Left cardiac atrium (tissue), 4 donors: Measurements from ENCODE around the gene PLA2G5. TPM values are rescaled to one million over a fixed set of nuclear protein-coding genes. Genes with fewer than 3 reads are reported as not detected.

Source experiments
- ATAC-seq, 2 donors: fragments of 200-7000 bp; cut with Tn5 transposase; one replicate each; pipeline ENCODE4 v1.9.1; 2020; ENCODE audit warnings: mild to moderate bottlenecking in 2 of 2, moderate library complexity in 2 of 2
- DNase-seq: peaks from one replicate; pipeline ENCODE4 v3.0.0-alpha.2; 2020
- intact Hi-C, 2 donors: fragments of 100-400 bp; cut with DNase I; formaldehyde crosslinking; loops; one replicate each; pipeline versions ENCODE4 v1.14.1 to v1.15.1; 2022 to 2023
- total RNA-seq, 2 donors: library from RNA; stranded (reverse); fragmentation: NEBNext Ultra II Directional; extraction: Animal tissue kit (Norgen Biotek cat#: 25700); gene quantifications; one replicate each; pipeline ENCODE4 v1.2.1, GENCODE V29; 2021
- donor health status: DM: no; HTN: yes; CAD: no.
- donor health status: DM: no; HTN: yes; CAD: no; lungs with severe emphysema.
- donor health status: DM: yes; HTN: yes; CAD: no.
- donor health status: Dilated cardiomyopathy.

Gene PLA2G5
- total RNA-seq, 2 donors from 2014 or later: 84.9 to 93.0 TPM

- intact Hi-C loops: no loop called here
- ATAC-seq (no peak), DNase-seq (no peak)
Observed at GRCh38 chr1:20134995-20135394, 65.0 kb downstream of the PLA2G5 start.

- DNase-seq (no peak), ATAC-seq (no peak)
- intact Hi-C loops: no loop called here
Observed at GRCh38 chr1:20136249-20136648, 66.3 kb downstream of the PLA2G5 start.

GRCh38 chr1:20137055-20137454, 67.1 kb downstream of the PLA2G5 start:
- intact Hi-C loops: no loop called here
- ATAC-seq (no peak), DNase-seq (no peak)

- no peak for ATAC-seq
- intact Hi-C loops: no loop called here
Observed at GRCh38 chr1:20137604-20138003, 67.6 kb downstream of the PLA2G5 start.

GRCh38 chr1:20138346-20138745, 68.4 kb downstream of the PLA2G5 start:
- intact Hi-C loops: no loop called here
- no peak for ATAC-seq
- DNase-seq: no peak

More at GRCh38 chr1:20137604-20138003, 67.6 kb downstream of the PLA2G5 start:
- DNase-seq: no peak

- intact Hi-C loops: no loop called here
- DNase-seq: no peak
- ATAC-seq: no peak
Observed at GRCh38 chr1:20138961-20139550, 69.1 kb downstream of the PLA2G5 start, which contains the start of gene PLA2G2F. TSS of gene PLA2G2F (plus strand) at chr1:20139323. CDS start at chr1:20139428, 105 bp downstream.

- no peak for DNase-seq
- intact Hi-C loops: loop anchor here in 1 of 2 donors (5.0 to 10.0 kb wide), 2 partner anchors 38 to 165 kb away; partner anchors contain the start of gene PLA2G2A
- ATAC-seq: no peak
Observed at GRCh38 chr1:20139776-20140612, 70.0 kb downstream of the PLA2G5 start.

GRCh38 chr1:20141001-20141400, 71.0 kb downstream of the PLA2G5 start:
- DNase-seq: no peak

GRCh38 chr1:20141466-20141865, 71.5 kb downstream of the PLA2G5 start:
- no peak for ATAC-seq
- no peak for DNase-seq
- intact Hi-C loops: loop anchor here in 1 of 2 donors (5.0 to 10.0 kb wide), 2 partner anchors 39 to 167 kb away; partner anchors contain the start of gene PLA2G2A

More at GRCh38 chr1:20141001-20141400, 71.0 kb downstream of the PLA2G5 start:
- intact Hi-C loops: loop anchor here in 1 of 2 donors (5.0 to 10.0 kb wide), 2 partner anchors 39 to 166 kb away; partner anchors contain the start of gene PLA2G2A
- no peak for ATAC-seq

Other genes with a start within 250 kb of the PLA2G5 start
- 1 to 10 TPM; 4.6 to 6.9 TPM for gene OTUD3, start 187.8 kb upstream of the PLA2G5 start, total RNA-seq
- not detected for gene PLA2G2E, start 146.6 kb upstream of the PLA2G5 start, total RNA-seq
- gene PLA2G2A, start 90.6 kb upstream of the PLA2G5 start, total RNA-seq: 1,000 to 10,000 TPM in 1 of 2 donors, 100 to 1,000 TPM in 1; 376 to 1,124 TPM
- gene PLA2G2D, start 49.3 kb downstream of the PLA2G5 start, total RNA-seq: not detected
- gene PLA2G2F, start 69.1 kb downstream of the PLA2G5 start, total RNA-seq: not detected
- gene UBXN10, start 115.9 kb downstream of the PLA2G5 start, total RNA-seq: 1 to 10 TPM; 3.1 to 5.4 TPM
- gene PLA2G2C, start 116.3 kb downstream of the PLA2G5 start, total RNA-seq: not detected
- gene VWA5B1, start 220.7 kb downstream of the PLA2G5 start, total RNA-seq: under 1 TPM; 0.06 to 0.16 TPM